ENCODE data around the gene KCNQ4.

DNA sequence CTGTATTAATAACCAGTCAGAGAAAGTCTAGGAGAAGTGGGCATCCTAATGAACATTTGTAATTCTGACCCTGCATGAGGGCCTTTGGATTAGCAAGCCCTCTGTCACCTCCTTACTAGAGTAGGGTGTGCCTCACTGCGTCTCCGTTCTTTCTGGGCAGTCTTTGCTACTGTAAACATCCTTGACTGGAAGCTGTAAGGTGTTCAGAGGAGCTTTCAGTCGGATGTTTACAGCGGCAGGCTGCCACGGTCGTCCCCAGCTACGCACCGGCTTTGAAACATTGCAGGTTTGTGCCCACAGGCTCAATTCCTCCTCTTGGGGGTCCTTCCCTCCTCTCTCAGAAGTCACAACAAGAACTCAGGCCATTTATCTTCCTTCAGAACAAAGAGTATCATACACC lies 29.4 kb upstream of the KCNQ4 start:
- no peak for TF ChIP-seq EZH2 (IDR thresholded peaks at IDR 0.05; ENCODE audit: borderline replicate concordance, insufficient read depth, low read depth, low read length, poor library complexity, severe bottlenecking)
- TF ChIP-seq, protein P1, sequence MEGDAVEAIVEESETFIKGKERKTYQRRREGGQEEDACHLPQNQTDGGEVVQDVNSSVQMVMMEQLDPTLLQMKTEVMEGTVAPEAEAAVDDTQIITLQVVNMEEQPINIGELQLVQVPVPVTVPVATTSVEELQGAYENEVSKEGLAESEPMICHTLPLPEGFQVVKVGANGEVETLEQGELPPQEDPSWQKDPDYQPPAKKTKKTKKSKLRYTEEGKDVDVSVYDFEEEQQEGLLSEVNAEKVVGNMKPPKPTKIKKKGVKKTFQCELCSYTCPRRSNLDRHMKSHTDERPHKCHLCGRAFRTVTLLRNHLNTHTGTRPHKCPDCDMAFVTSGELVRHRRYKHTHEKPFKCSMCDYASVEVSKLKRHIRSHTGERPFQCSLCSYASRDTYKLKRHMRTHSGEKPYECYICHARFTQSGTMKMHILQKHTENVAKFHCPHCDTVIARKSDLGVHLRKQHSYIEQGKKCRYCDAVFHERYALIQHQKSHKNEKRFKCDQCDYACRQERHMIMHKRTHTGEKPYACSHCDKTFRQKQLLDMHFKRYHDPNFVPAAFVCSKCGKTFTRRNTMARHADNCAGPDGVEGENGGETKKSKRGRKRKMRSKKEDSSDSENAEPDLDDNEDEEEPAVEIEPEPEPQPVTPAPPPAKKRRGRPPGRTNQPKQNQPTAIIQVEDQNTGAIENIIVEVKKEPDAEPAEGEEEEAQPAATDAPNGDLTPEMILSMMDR (IDR thresholded peaks at IDR 0.05): no peak

Data from B cell (primary cell).